HCT116 (cell line): ENCODE data around the gene RPS27. TPM values are rescaled to one million over a fixed set of nuclear protein-coding genes. Genes with fewer than 3 reads are reported as not detected.
A peak's percentile ranks its signal among the peaks of the same experiment; 100 is the strongest.

Experiments
- ATAC-seq: fragments of 200-7000 bp; cut with Tn5 transposase; 2 replicates; pipeline ENCODE4 v1.9.1; 2020; ENCODE audit warnings: mild to moderate bottlenecking, moderate library complexity
- BruUV-seq: library from RNA; stranded (reverse); fragments of 400-500 nt; replicated peaks from 2 replicates; lab custom pipeline; 2021; lab: Mats Ljungman, UMichigan
- CTCF ChIA-PET: fragments of 300-600 bp; sonication (Branson Sonifier 250); formaldehyde crosslinking; loops from one replicate; lab custom pipeline; 2021; ENCODE audit warnings: antibody characterized with exemption; lab: Charles Lee
- POLR2A ChIA-PET: fragments of 300-600, 350-600 bp; sonication (Branson Sonifier 250); formaldehyde crosslinking; loops from one replicate; lab custom pipeline; 2021; ENCODE audit warnings: antibody characterized with exemption; lab: Charles Lee
- RAD21 ChIA-PET, 2 experiments: fragments of 300-600 bp; sonication (Branson Sonifier 250); formaldehyde crosslinking; loops; one replicate each; lab custom pipeline; 2023; ENCODE audit warnings: low total read pairs in 2 of 2; ENCODE audit not compliant: uncharacterized antibody in 2 of 2, unreplicated experiment in 2 of 2, low non-redundant PET in 1 of 2; lab: Charles Lee
- DNase-seq: peaks from one replicate; pipeline ENCODE4 v3.0.0-alpha.2; 2010; ENCODE audit warnings: low read depth, low spot score
- H2AFZ ChIP-seq: fragments of 200-600 bp; shearing (Covaris generic), sonication (generic); 2 replicates; pipeline ENCODE4 v1.6.1; 2017; ENCODE audit warnings: low read depth, mixed run types, mixed read lengths, antibody characterized with exemption, low read length; ENCODE audit not compliant: poor library complexity, severe bottlenecking
- H3K27ac ChIP-seq: 2 replicates; pipeline ENCODE4 v1.5.1; 2012; ENCODE audit warnings: low read depth, low read length
- H3K27me3 ChIP-seq: fragments of 200-600 bp; sonication (generic); 2 replicates; pipeline ENCODE4 v1.6.1; 2016; ENCODE audit warnings: mixed run types, low read length, mixed read lengths; ENCODE audit not compliant: insufficient read depth
- H3K36me3 ChIP-seq, 2 experiments: fragments of 200-500 bp in 1 of 2; fragments of 200-600 bp in 1 of 2; sonication (Bioruptor generic) in 1 of 2; sonication (generic) in 1 of 2; 2 replicates each; pipeline versions ENCODE4 v1.5.1 to v1.6.1; 2014 to 2016; ENCODE audit warnings: low read length in 2 of 2, inconsistent platforms in 1 of 2, mixed read lengths in 1 of 2, mixed run types in 1 of 2; ENCODE audit not compliant: insufficient read depth in 2 of 2, control insufficient read depth in 1 of 2
- H3K4me1 ChIP-seq, 2 experiments: fragments of 200-600 bp in 1 of 2; sonication (generic) in 1 of 2; 2 replicates each; pipeline versions ENCODE4 v1.5.1 to v1.6.1; 2012 to 2017; ENCODE audit warnings: low read length in 2 of 2, inconsistent platforms in 1 of 2, mild to moderate bottlenecking in 1 of 2, mixed read lengths in 1 of 2, mixed run types in 1 of 2, moderate library complexity in 1 of 2; ENCODE audit not compliant: insufficient read depth in 2 of 2, control insufficient read depth in 1 of 2
- H3K4me2 ChIP-seq: fragments of 200-600 bp; sonication (generic); 2 replicates; pipeline ENCODE4 v1.6.1; 2017; ENCODE audit warnings: mixed run types, low read length, mixed read lengths
- H3K4me3 ChIP-seq, 2 experiments: fragments of 200-600 bp in 1 of 2; sonication (generic) in 1 of 2; replicated peaks in 1 of 2; 2 replicates each; pipeline ENCODE4 v1.5.1; 2011 to 2016; ENCODE audit warnings: low read length in 2 of 2, control low read depth in 1 of 2, low read depth in 1 of 2, mild to moderate bottlenecking in 1 of 2, mixed read lengths in 1 of 2, mixed run types in 1 of 2
- H3K79me2 ChIP-seq: fragments of 200-600 bp; sonication (generic); 2 replicates; pipeline ENCODE4 v1.6.1; 2017; ENCODE audit warnings: mild to moderate bottlenecking, mixed run types, low read length, moderate library complexity, mixed read lengths; ENCODE audit not compliant: insufficient read depth
- H3K9ac ChIP-seq: fragments of 200-600 bp; sonication (generic); 2 replicates; pipeline ENCODE4 v1.6.1; 2016; ENCODE audit warnings: low read length, mixed read lengths
- H3K9me2 ChIP-seq: fragments of 200-600 bp; sonication (generic), shearing (Covaris generic); 2 replicates; pipeline ENCODE4 v1.6.1; 2017; ENCODE audit warnings: mixed run types, mild to moderate bottlenecking, moderate library complexity; ENCODE audit not compliant: insufficient read depth
- H3K9me3 ChIP-seq, 2 experiments: fragments of 200-500 bp in 1 of 2; fragments of 200-600 bp in 1 of 2; sonication (Bioruptor generic) in 1 of 2; sonication (generic) in 1 of 2; 2 replicates each; pipeline ENCODE4 v1.6.1; 2014 to 2017; ENCODE audit warnings: low read length in 2 of 2, mixed read lengths in 2 of 2, inconsistent platforms in 1 of 2, low read depth in 1 of 2, mild to moderate bottlenecking in 1 of 2, mixed run types in 1 of 2, moderate library complexity in 1 of 2; ENCODE audit not compliant: control insufficient read depth in 1 of 2, insufficient read depth in 1 of 2
- H4K20me1 ChIP-seq: fragments of 200-600 bp; sonication (generic), shearing (Covaris generic); 2 replicates; pipeline ENCODE4 v1.6.1; 2017; ENCODE audit warnings: mixed run types, mild to moderate bottlenecking, moderate library complexity; ENCODE audit not compliant: insufficient read depth
- CBX3 ChIP-seq: IDR thresholded peaks from 2 replicates; pipeline ENCODE4 v1.6.1; 2012; ENCODE audit warnings: low read depth
- EGR1 ChIP-seq: IDR thresholded peaks from 2 replicates; pipeline ENCODE4 v1.6.1; 2012; ENCODE audit warnings: low read depth
- ELF1 ChIP-seq: IDR thresholded peaks from 2 replicates; pipeline ENCODE4 v1.6.1; 2012; ENCODE audit warnings: low read depth, borderline replicate concordance
- EZH2phosphoT487 ChIP-seq: fragments of 200-600 bp; IDR thresholded peaks from 2 replicates; pipeline ENCODE4 v1.6.1; 2018; ENCODE audit warnings: antibody characterized with exemption, borderline replicate concordance
- FOSL1 ChIP-seq: IDR thresholded peaks from 2 replicates; pipeline ENCODE4 v1.6.1; 2012; ENCODE audit warnings: low read depth
- JUND ChIP-seq: IDR thresholded peaks from 2 replicates; pipeline ENCODE4 v1.6.1; 2012
- POLR2A ChIP-seq: IDR thresholded peaks from 2 replicates; pipeline ENCODE4 v1.7.0; 2011; ENCODE audit warnings: borderline replicate concordance; ENCODE audit not compliant: insufficient read depth, insufficient read length; ENCODE audit errors: extremely low read depth
- POLR2AphosphoS5 ChIP-seq: IDR thresholded peaks from 2 replicates; pipeline ENCODE4 v1.6.1; 2011; ENCODE audit warnings: mild to moderate bottlenecking, low read depth, low read length, moderate library complexity
- SIN3A ChIP-seq: IDR thresholded peaks from 2 replicates; pipeline ENCODE4 v1.6.1; 2012; ENCODE audit warnings: low read depth
- SP1 ChIP-seq: IDR thresholded peaks from 2 replicates; pipeline ENCODE4 v1.6.1; 2012; ENCODE audit warnings: low read depth
- SRF ChIP-seq: IDR thresholded peaks from 2 replicates; pipeline ENCODE4 v1.6.1; 2012; ENCODE audit warnings: low read depth
- TCF7L2 ChIP-seq: IDR thresholded peaks from 2 replicates; pipeline ENCODE4 v1.7.0; 2011; ENCODE audit warnings: borderline replicate concordance, inconsistent platforms; ENCODE audit not compliant: insufficient read depth, insufficient read length; ENCODE audit errors: extremely low read depth
- ZFX ChIP-seq: fragments of 450-650 bp; IDR thresholded peaks from 2 replicates; pipeline ENCODE4 v1.6.1; 2017
- ZNF274 ChIP-seq: fragments of 200-500 bp; sonication (Bioruptor generic); IDR thresholded peaks from 2 replicates; pipeline ENCODE4 v1.6.1; 2014; ENCODE audit warnings: mild to moderate bottlenecking, low read depth, low read length, inconsistent platforms
- intact Hi-C: fragments of 100-400 bp; cut with micrococcal nuclease; formaldehyde crosslinking; loops from 2 replicates; pipeline ENCODE4 v1.10.0; 2022
- total RNA-seq: library from RNA; stranded (reverse); gene quantifications from one replicate; pipeline ENCODE4 v1.2.1, GENCODE V29; 2021; ENCODE audit not compliant: unreplicated experiment
- TF ChIP-seq, protein P1 (sequence below), 3 experiments: fragments of 200-600 bp in 1 of 3; sonication (generic) in 1 of 3; IDR thresholded peaks in 2 of 3; conservative IDR thresholded peaks in 1 of 3; 2 replicates each; pipeline ENCODE4 v1.5.1; 2012 to 2017; ENCODE audit warnings: low read depth in 2 of 3, low read length in 2 of 3, antibody characterized with exemption in 1 of 3, borderline replicate concordance in 1 of 3, control low read depth in 1 of 3, mild to moderate bottlenecking in 1 of 3, mixed read lengths in 1 of 3, mixed run types in 1 of 3, moderate library complexity in 1 of 3; ENCODE audit not compliant: insufficient read depth in 1 of 3
- TF ChIP-seq, protein P2 (sequence below): IDR thresholded peaks from 2 replicates; pipeline ENCODE4 v1.6.1; 2012
- TF ChIP-seq, protein P3 (sequence below): IDR thresholded peaks from 2 replicates; pipeline ENCODE4 v1.6.1; 2012; ENCODE audit warnings: low read depth

RPS27 gene
- total RNA-seq, 1 experiment from 2014 or later = 1,905 TPM

DNA sequence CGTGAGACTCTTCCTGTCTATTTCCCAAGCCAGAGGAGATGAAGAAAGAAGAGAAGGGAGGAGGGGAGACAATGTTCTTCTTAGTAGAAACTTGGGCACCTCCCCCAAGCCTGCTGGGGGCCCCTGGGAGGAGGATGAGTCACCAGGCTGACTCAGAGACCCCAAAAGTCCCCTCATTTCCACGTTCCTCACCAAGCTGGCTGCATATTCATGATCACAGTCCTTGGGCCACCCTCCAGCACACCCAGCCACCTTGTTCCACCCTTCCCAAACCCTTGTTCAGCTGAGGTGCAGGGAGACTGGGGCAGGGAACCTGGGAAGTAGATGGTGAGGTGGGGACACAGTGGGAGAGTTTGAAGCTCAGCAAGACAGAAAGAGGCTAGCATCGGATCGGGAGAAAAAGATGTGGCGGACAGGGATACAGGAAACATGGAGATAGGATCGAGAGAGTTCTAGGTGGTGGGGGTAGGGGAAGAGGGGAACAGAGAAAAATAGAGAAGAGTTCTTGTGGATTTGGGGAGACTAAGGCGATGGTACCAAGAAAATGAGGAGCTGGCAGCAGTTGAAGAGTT is 5.1 kb upstream of the RPS27 start (continued):
- no peak for TF ChIP-seq POLR2A
- TF ChIP-seq TCF7L2 = no peak
- TF ChIP-seq ZFX = no peak
- no peak for TF ChIP-seq ZNF274

GRCh38 chr1:153985941-153986761 is 4.4 kb upstream of the RPS27 start, which contains the start of gene RAB13:
Gene RAB13 (minus strand): TSS chr1:153986339. CDS start chr1:153986236, 103 bp downstream.
- BruUV-seq = no TSS peak
- H3K4me3 ChIP-seq = peak within 1 kb of the TSS; percentile 67 to 81
- ChIA-PET CTCF (interaction anchor here (0.7 to 2.0 kb wide), 13 partner anchors 8 to 634 kb away, joined by 3 to 17 read pairs (median 5); partner anchors contain the start of genes CREB3L4, DENND4B, JTB and SLC27A3), RAD21 (interaction anchor here (0.6 to 1.7 kb wide), 5 partner anchors 90 to 315 kb away, joined by 3 to 10 read pairs (median 3); no protein-coding TSS in a partner anchor), POLR2A (interaction anchor here (1.0 to 1.9 kb wide), 4 partner anchors 9 to 359 kb away, joined by 3 to 20 read pairs (median 7); partner anchors contain the start of genes CREB3L4, JTB and S100A13)
- H3K9me2 ChIP-seq = no peaks in the 10 kb centered on the region
- peak within 1 kb of the TSS; percentile 64 for H2AFZ ChIP-seq
- no peaks in the 10 kb centered on the region for H4K20me1 ChIP-seq
- peak within 1 kb of the TSS; percentile 70 for H3K27ac ChIP-seq
- no peak for TF ChIP-seq JUND
- TF ChIP-seq, protein P1, sequence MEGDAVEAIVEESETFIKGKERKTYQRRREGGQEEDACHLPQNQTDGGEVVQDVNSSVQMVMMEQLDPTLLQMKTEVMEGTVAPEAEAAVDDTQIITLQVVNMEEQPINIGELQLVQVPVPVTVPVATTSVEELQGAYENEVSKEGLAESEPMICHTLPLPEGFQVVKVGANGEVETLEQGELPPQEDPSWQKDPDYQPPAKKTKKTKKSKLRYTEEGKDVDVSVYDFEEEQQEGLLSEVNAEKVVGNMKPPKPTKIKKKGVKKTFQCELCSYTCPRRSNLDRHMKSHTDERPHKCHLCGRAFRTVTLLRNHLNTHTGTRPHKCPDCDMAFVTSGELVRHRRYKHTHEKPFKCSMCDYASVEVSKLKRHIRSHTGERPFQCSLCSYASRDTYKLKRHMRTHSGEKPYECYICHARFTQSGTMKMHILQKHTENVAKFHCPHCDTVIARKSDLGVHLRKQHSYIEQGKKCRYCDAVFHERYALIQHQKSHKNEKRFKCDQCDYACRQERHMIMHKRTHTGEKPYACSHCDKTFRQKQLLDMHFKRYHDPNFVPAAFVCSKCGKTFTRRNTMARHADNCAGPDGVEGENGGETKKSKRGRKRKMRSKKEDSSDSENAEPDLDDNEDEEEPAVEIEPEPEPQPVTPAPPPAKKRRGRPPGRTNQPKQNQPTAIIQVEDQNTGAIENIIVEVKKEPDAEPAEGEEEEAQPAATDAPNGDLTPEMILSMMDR (IDR thresholded peaks at IDR 0.05 in 2 of 3, conservative IDR thresholded peaks at IDR 0.05 in 1 of 3; ENCODE audit: borderline replicate concordance in 1 of 3, insufficient read depth in 1 of 3, low read depth in 2 of 3, low read length in 2 of 3) = no peak
- no peak for TF ChIP-seq EZH2phosphoT487
- 0 out of 2 replicates have a peak, but pooled peaks have one; percentile 32 for TF ChIP-seq EGR1
- TF ChIP-seq FOSL1 = no peak
- TF ChIP-seq ZFX = no peak; the same call in 1 of the 2 replicates
- TF ChIP-seq, protein P2, sequence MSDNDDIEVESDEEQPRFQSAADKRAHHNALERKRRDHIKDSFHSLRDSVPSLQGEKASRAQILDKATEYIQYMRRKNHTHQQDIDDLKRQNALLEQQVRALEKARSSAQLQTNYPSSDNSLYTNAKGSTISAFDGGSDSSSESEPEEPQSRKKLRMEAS = no peak
- TF ChIP-seq CBX3 = no peak
- no peak for TF ChIP-seq ELF1
- TF ChIP-seq TCF7L2 = no peak
- TF ChIP-seq SRF = no peak
- no peak for TF ChIP-seq ZNF274
- no peak for TF ChIP-seq SIN3A
- TF ChIP-seq SP1 = no peak; the same call in 1 of the 2 replicates
- TF ChIP-seq, protein P3, sequence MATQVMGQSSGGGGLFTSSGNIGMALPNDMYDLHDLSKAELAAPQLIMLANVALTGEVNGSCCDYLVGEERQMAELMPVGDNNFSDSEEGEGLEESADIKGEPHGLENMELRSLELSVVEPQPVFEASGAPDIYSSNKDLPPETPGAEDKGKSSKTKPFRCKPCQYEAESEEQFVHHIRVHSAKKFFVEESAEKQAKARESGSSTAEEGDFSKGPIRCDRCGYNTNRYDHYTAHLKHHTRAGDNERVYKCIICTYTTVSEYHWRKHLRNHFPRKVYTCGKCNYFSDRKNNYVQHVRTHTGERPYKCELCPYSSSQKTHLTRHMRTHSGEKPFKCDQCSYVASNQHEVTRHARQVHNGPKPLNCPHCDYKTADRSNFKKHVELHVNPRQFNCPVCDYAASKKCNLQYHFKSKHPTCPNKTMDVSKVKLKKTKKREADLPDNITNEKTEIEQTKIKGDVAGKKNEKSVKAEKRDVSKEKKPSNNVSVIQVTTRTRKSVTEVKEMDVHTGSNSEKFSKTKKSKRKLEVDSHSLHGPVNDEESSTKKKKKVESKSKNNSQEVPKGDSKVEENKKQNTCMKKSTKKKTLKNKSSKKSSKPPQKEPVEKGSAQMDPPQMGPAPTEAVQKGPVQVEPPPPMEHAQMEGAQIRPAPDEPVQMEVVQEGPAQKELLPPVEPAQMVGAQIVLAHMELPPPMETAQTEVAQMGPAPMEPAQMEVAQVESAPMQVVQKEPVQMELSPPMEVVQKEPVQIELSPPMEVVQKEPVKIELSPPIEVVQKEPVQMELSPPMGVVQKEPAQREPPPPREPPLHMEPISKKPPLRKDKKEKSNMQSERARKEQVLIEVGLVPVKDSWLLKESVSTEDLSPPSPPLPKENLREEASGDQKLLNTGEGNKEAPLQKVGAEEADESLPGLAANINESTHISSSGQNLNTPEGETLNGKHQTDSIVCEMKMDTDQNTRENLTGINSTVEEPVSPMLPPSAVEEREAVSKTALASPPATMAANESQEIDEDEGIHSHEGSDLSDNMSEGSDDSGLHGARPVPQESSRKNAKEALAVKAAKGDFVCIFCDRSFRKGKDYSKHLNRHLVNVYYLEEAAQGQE = no peak
- TF ChIP-seq POLR2AphosphoS5 = peak; percentile 69
- TF ChIP-seq POLR2A = no peak
- ATAC-seq (peak; percentile 82), DNase-seq (peak; percentile 61)
- no peaks in the 10 kb centered on the region for H3K27me3 ChIP-seq
- intact Hi-C loops = loop anchor here (1.0 to 5.0 kb wide), 8 partner anchors 39 to 479 kb away; partner anchors contain the start of gene DENND4B
- peaks cover 12 to 34% of the 10 kb centered on the region in 2 experiments for H3K4me1 ChIP-seq
- H3K9me3 ChIP-seq = no peaks in the 10 kb centered on the region
- peaks cover 4% of the 10 kb centered on the region in 2 experiments; a peak in 2 of 4 replicates for H3K36me3 ChIP-seq
- peak within 1 kb of the TSS; percentile 79 for H3K9ac ChIP-seq
- peaks cover 10% of the 10 kb centered on the region for H3K79me2 ChIP-seq
- peak within 1 kb of the TSS; percentile 80 for H3K4me2 ChIP-seq
